Cerebellar cortex (tissue), 1 donor: ENCODE measurements around the gene GIMAP8.
"Not testable (repeated sequence)": the region's sequence is repeated elsewhere in the genome, so short reads cannot be mapped to it uniquely, and the experiment has no call there.

ENCODE experiments used
- DNase-seq: peaks from one replicate; pipeline ENCODE4 v3.0.0-alpha.2; 2015; ENCODE audit warnings: low spot score

The GIMAP8 gene

GRCh38 chr7:150514748-150515222 lies 64.4 kb downstream of the GIMAP8 start, which contains the start of gene GIMAP7:
GIMAP7 (plus strand) TSS chr7:150514872; CDS start chr7:150519975, 5,103 bp downstream.
- DNase-seq, result no peak

GRCh38 chr7:150515248-150516147 lies 65.1 kb downstream of the GIMAP8 start:
- DNase-seq, result no peak

- DNase-seq, result no peak
Observed at GRCh38 chr7:150516956-150517745, 66.7 kb downstream of the GIMAP8 start.

- no peak for DNase-seq
Observed at GRCh38 chr7:150519310-150519709, 68.9 kb downstream of the GIMAP8 start.

GRCh38 chr7:150520145-150520544 lies 69.7 kb downstream of the GIMAP8 start:
- DNase-seq, result no peak

GRCh38 chr7:150522931-150523330 lies 72.5 kb downstream of the GIMAP8 start:
- DNase-seq, result not testable (repeated sequence)

GRCh38 chr7:150524018-150524417 lies 73.6 kb downstream of the GIMAP8 start:
- DNase-seq, result no peak
